Vagina (tissue), 2 donors: ENCODE results near the gene GNAI2. TPM values are rescaled to one million over a fixed set of nuclear protein-coding genes. Genes with fewer than 3 reads are reported as not detected.
"Not testable (repeated sequence)": the region's sequence is repeated elsewhere in the genome, so short reads cannot be mapped to it uniquely, and the experiment has no call there.

Experiments used
- DNase-seq, 2 donors: peaks; one replicate each; pipeline ENCODE4 v3.0.0-alpha.2; 2017; ENCODE audit errors: extremely low spot score in 2 of 2
- H3K27ac ChIP-seq: fragments of 200-600 bp; sonication (generic); one replicate; pipeline ENCODE4 v1.5.1; 2019
- H3K27me3 ChIP-seq: fragments of 200-600 bp; sonication (generic); one replicate; pipeline ENCODE4 v1.5.1; 2019
- H3K36me3 ChIP-seq, 2 donors: fragments of 200-600 bp; sonication (generic); one replicate each; pipeline ENCODE4 v1.5.1; 2017 to 2019
- H3K4me1 ChIP-seq: fragments of 200-600 bp; sonication (generic); one replicate; pipeline ENCODE4 v1.5.1; 2019
- H3K4me3 ChIP-seq, 2 donors: fragments of 200-600 bp; sonication (generic); 1 replicate in 1 of 2; 2 replicates in 1 of 2; pipeline ENCODE4 v1.5.1; 2016 to 2019
- H3K9me3 ChIP-seq: fragments of 200-600 bp; sonication (generic); one replicate; pipeline ENCODE4 v1.5.1; 2019
- CTCF ChIP-seq, 3 experiments: fragments of 450-650 bp in 2 of 3; fragments of 200-600 bp in 1 of 3; sonication (generic) in 1 of 3; IDR thresholded peaks; one replicate each; pipeline ENCODE4 v1.5.1; 2017 to 2019; ENCODE audit warnings: antibody characterized with exemption in 3 of 3, mild to moderate bottlenecking in 2 of 3, moderate library complexity in 2 of 3
- POLR2A ChIP-seq, 2 donors: fragments of 450-650 bp; IDR thresholded peaks; one replicate each; pipeline ENCODE4 v1.6.1; 2017; ENCODE audit warnings: antibody characterized with exemption in 2 of 2, mild to moderate bottlenecking in 2 of 2, moderate library complexity in 2 of 2
- POLR2AphosphoS5 ChIP-seq, 2 donors: sonication (generic); formaldehyde crosslinking; IDR thresholded peaks; one replicate each; pipeline ENCODE4 v1.9.0; 2017; ENCODE audit warnings: antibody characterized with exemption in 2 of 2, mild to moderate bottlenecking in 2 of 2, low read depth in 1 of 2; ENCODE audit not compliant: insufficient read depth in 1 of 2
- intact Hi-C: fragments of 100-400 bp; cut with DNase I; formaldehyde crosslinking; loops from one replicate; pipeline ENCODE4 v1.15.1; 2023
- total RNA-seq: library from RNA; depleted of rRNA; stranded (reverse); fragments of >200 nt; gene quantifications from one replicate; pipeline ENCODE4 v1.2.3, GENCODE V29; 2016

GNAI2 gene
- total RNA-seq, 1 donor from 2014 or later, result 244 TPM

DNA sequence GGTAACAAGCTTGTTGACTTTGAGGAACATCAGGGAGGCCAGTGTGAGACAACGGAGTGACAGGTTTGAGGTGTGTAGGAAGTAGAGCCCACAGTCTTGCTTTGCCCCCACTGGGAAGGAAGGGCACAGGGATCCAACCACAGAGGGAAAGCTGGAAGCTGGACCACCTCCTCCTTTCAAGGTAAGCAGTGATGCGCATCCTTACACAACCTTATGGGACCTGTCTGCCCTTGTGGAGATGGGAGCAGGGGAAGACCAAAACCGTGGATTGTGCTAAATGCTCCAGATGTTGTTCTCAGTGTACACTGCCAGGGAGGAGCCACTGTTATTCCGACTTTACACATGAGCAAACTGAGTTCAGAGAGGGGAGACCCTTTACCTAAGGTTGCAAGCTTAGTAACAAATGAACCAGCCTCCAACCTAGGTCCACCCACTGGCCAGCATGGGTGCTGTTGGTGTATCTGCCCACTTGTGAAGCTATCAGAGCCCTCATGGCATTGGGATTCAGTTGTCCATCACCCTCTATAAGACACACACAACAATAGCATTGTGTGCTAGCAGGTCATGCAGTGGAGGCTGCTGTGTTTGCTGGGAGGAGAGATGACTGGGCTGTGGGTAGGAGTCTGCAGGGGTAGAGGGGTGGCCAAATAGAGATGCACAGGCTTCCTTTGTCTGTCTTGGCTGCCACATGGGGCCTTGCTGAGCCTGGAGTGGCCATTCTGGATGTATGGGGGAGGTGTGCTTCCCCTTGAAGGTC, 42.3 kb downstream of the GNAI2 start:
- H3K27me3 ChIP-seq, result no peaks in the 10 kb centered on the region
- H3K36me3 ChIP-seq, result no peaks in the 10 kb centered on the region
- H3K4me1 ChIP-seq, result peaks cover 15% of the 10 kb centered on the region
- DNase-seq, result no peak
- TF ChIP-seq CTCF (IDR thresholded peaks at IDR 0.05) (no peak), POLR2AphosphoS5 (IDR thresholded peaks at IDR 0.05; ENCODE audit: insufficient read depth in 1 of 2, low read depth in 1 of 2) (no peak), POLR2A (IDR thresholded peaks at IDR 0.05) (no peak)
- intact Hi-C loops, result loop anchor here (10.0 kb wide), 1 partner anchor 154 kb away; no protein-coding TSS in a partner anchor
- no peak overlapping the region for H3K4me3 ChIP-seq
- no peaks in the 10 kb centered on the region for H3K9me3 ChIP-seq
- H3K27ac ChIP-seq, result no peak overlapping the region

DNA sequence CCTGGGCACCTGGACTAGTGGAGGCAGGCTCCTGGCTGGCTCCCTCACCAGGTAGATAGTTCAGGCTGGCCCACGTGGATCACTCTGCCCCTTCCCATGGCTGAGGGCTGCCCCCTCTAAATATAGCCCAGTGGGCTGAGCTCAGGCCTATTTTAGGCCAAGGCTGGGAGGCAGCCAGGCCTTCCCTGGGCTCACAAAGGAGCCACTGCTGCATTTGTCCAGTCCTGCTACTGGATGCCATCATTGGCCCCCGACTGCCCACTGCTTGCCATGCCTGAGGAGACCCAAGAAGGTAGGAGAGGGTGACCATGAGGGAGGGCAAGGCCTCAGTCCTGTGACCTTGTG, 42.8 kb downstream of the GNAI2 start, which contains the start of gene LSMEM2:
LSMEM2 (plus strand) TSS at position 208 of the 345 bp plus-strand sequence; CDS start at position 235, 27 bp downstream.
- peaks cover 10% of the 10 kb centered on the region for H3K4me1 ChIP-seq
- no peaks in the 10 kb centered on the region for H3K36me3 ChIP-seq
- no peaks in the 10 kb centered on the region for H3K9me3 ChIP-seq
- no peak for TF ChIP-seq POLR2AphosphoS5 (IDR thresholded peaks at IDR 0.05; ENCODE audit: insufficient read depth in 1 of 2, low read depth in 1 of 2)
- no peak for TF ChIP-seq POLR2A (IDR thresholded peaks at IDR 0.05)
- no peak for TF ChIP-seq CTCF (IDR thresholded peaks at IDR 0.05)
- DNase-seq, result no peak
- intact Hi-C loops, result loop anchor here (10.0 kb wide), 1 partner anchor 154 kb away; no protein-coding TSS in a partner anchor
- no peak within 1 kb of the TSS for H3K27ac ChIP-seq
- no peaks in the 10 kb centered on the region for H3K27me3 ChIP-seq
- no peak within 1 kb of the TSS for H3K4me3 ChIP-seq

DNA sequence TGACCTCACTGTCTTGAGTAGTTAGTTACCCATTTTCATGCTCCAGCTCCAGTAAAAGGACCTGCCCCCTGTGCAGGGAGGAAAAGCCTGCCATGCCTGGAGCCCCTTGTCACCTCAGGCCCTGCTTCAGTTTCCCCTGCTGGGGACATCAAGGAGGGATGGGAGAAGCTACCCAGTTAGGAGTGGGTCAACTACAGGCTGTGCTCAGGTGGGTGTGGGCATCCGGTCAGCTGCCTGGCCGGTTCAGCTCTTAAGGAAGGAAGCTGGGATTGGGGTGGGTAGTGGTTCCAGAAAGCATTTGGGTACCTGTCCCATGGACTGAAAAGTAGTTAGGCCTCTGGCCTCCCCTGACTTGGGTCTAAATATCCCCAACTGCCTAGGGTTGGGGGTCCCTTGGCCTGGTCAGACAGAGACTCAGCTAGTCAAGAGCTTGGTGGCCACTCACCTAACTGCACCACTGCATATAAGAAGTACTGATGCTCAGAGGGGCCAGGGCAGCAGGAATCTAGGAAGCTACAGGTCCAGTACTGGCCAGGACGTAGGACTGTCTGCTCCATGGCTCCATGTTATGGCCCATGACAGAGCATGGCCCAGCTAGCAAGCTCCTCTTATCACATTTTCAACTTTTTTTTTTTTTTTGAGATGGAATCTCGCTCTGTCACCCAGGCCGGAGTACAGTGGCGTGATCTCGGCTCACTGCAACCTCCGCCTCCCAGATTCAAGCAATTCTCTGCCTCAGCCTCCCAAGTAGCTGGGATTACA, 43.4 kb downstream of the GNAI2 start:
- DNase-seq, result no peak
- Histone ChIP-seq H3K27me3 (no peaks in the 10 kb centered on the region), H3K36me3 (no peaks in the 10 kb centered on the region), H3K4me1 (peaks cover 4% of the 10 kb centered on the region), H3K9me3 (no peaks in the 10 kb centered on the region), H3K4me3 (no peak overlapping the region), H3K27ac (no peak overlapping the region)
- intact Hi-C loops, result loop anchor here (10.0 kb wide), 1 partner anchor 155 kb away; no protein-coding TSS in a partner anchor
- TF ChIP-seq CTCF (IDR thresholded peaks at IDR 0.05) (no peak), POLR2A (IDR thresholded peaks at IDR 0.05) (no peak), POLR2AphosphoS5 (IDR thresholded peaks at IDR 0.05; ENCODE audit: insufficient read depth in 1 of 2, low read depth in 1 of 2) (no peak)

DNA sequence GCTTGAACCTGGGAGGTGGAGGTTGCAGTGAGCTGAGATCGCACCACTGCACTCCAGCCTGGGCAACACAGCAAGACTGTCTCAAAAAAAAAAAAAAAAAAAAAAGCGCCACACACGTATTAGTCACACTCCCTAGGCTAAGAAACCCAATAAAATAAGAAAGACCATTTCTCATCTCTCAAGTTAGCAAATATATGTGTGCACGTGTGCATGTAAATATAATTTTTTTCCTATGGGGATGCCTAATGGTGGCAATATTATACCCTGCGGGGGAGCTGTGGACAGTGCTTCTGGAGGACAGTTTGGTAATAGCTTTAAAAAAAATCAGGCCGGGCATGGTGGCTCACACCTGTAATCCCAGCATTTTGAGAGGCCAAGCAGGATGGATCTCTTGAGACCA, 48.1 kb downstream of the GNAI2 start:
- H3K36me3 ChIP-seq, result peaks cover 0 to 28% of the 10 kb centered on the region in 2 donors
- H3K27me3 ChIP-seq, H3K4me3 ChIP-seq, H3K4me1 ChIP-seq, H3K9me3 ChIP-seq, DNase-seq, intact Hi-C loops, H3K27ac ChIP-seq: not testable (repeated sequence)

GRCh38 chr3:50286322-50287227, 50.6 kb downstream of the GNAI2 start:
- H3K36me3 ChIP-seq, result peaks cover 0 to 41% of the 10 kb centered on the region in 2 donors
- H3K27ac ChIP-seq, result no peak overlapping the region
- no peaks in the 10 kb centered on the region for H3K9me3 ChIP-seq
- intact Hi-C loops, result no loop called here
- peaks cover 14% of the 10 kb centered on the region for H3K4me1 ChIP-seq
- TF ChIP-seq POLR2AphosphoS5 (IDR thresholded peaks at IDR 0.05; ENCODE audit: insufficient read depth in 1 of 2, low read depth in 1 of 2) (no peak), POLR2A (IDR thresholded peaks at IDR 0.05) (no peak), CTCF (IDR thresholded peaks at IDR 0.05) (no peak)
- H3K4me3 ChIP-seq, result no peak overlapping the region
- no peaks in the 10 kb centered on the region for H3K27me3 ChIP-seq
- no peak for DNase-seq
